HL-60 (cell line): ENCODE measurements around the gene HNRNPUL1.

Experiments used
- DNase-seq, 2 experiments: peaks; one replicate each; pipeline ENCODE4 v3.0.0-alpha.2; 2010 to 2020; ENCODE audit warnings: low read depth in 1 of 2, low spot score in 1 of 2
- H3K27ac ChIP-seq: fragments of 250-450 bp; sonication (Bioruptor Pico); replicated peaks from 2 replicates; pipeline ENCODE4 v1.5.1; 2020; ENCODE audit warnings: mild to moderate bottlenecking, moderate library complexity
- H3K27me3 ChIP-seq: fragments of 250-450 bp; sonication (Bioruptor Pico); 2 replicates; pipeline ENCODE4 v1.5.1; 2021; ENCODE audit warnings: mild to moderate bottlenecking, moderate library complexity; ENCODE audit not compliant: insufficient read depth, poor library complexity, severe bottlenecking
- H3K4me3 ChIP-seq: replicated peaks from 2 replicates; pipeline ENCODE4 v1.5.1; 2011; ENCODE audit warnings: mild to moderate bottlenecking, control low read depth, low read length; ENCODE audit not compliant: insufficient read depth
- CTCF ChIP-seq: IDR thresholded peaks from one replicate; pipeline ENCODE4 v1.5.1; 2011; ENCODE audit warnings: low read length, control low read depth, inconsistent platforms; ENCODE audit not compliant: insufficient read depth
- GABPA ChIP-seq: IDR thresholded peaks from 2 replicates; pipeline ENCODE4 v1.6.1; 2012; ENCODE audit warnings: low read depth
- POLR2AphosphoS5 ChIP-seq: IDR thresholded peaks from 2 replicates; pipeline ENCODE4 v1.6.1; 2012; ENCODE audit warnings: low read depth
- REST ChIP-seq: IDR thresholded peaks from 2 replicates; pipeline ENCODE4 v1.6.1; 2012; ENCODE audit warnings: low read depth; ENCODE audit not compliant: insufficient replicate concordance
- SPI1 ChIP-seq: IDR thresholded peaks from 2 replicates; pipeline ENCODE4 v1.6.1; 2012; ENCODE audit warnings: low read depth, mild to moderate bottlenecking, borderline replicate concordance

The HNRNPUL1 gene

DNA sequence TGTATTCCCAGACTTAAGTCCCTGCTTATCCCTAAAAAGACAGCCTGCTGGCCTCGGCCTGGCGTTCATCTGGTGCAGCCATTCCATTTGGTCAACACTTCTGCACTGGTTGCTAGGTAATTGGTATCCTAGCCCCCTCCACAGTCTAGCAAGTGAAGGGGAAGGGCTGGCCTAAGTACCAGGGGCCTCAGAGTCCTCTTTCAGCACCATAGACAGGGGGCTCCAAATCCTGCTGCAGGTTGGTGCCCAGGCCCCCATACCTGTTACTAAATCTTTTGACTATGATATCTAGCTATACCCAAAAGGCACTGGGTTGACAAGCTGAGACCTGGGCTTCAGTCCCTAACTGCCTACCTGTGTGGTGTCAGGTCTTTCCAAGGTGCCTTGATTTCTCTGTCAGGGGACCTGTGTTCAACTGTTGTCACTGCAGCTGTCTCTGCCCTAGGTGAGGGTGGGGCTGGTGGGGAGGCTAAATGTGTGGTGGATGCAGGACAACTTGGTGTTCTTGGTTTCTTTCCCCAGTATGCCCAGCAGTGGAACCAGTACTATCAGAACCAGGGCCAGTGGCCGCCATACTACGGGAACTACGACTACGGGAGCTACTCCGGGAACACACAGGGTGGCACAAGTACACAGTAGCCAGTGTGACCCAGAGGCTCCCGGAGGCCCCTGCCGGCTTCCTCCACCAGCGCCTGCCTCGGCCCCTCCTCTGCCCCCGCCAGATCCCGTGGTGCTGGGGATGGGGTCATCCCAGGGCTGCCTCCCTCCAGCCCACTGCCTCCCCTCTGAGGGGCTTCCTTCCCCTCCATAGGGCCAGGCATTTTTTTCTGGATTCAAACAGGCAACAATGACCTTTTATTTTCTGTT, 42.0 kb downstream of the HNRNPUL1 start:
- Histone ChIP-seq H3K27me3 (no peaks in the 10 kb centered on the region), H3K4me3 (no peak overlapping the region), H3K27ac (peak overlapping the region; percentile 64)
- DNase-seq = no peak
- TF ChIP-seq REST = peak; percentile 81
- no peak for TF ChIP-seq POLR2AphosphoS5
- no peak for TF ChIP-seq GABPA

- H3K27ac ChIP-seq = peak overlapping the region; percentile 64
- DNase-seq = no peak
- TF ChIP-seq POLR2AphosphoS5 = no peak
- TF ChIP-seq CTCF = no peak
- no peak for TF ChIP-seq REST
- no peak for TF ChIP-seq GABPA
- no peak for TF ChIP-seq SPI1
- H3K27me3 ChIP-seq = no peaks in the 10 kb centered on the region
- no peak overlapping the region for H3K4me3 ChIP-seq
These were observed 43.1 kb downstream of the HNRNPUL1 start for GRCh38 chr19:41307090-41307875.

DNA sequence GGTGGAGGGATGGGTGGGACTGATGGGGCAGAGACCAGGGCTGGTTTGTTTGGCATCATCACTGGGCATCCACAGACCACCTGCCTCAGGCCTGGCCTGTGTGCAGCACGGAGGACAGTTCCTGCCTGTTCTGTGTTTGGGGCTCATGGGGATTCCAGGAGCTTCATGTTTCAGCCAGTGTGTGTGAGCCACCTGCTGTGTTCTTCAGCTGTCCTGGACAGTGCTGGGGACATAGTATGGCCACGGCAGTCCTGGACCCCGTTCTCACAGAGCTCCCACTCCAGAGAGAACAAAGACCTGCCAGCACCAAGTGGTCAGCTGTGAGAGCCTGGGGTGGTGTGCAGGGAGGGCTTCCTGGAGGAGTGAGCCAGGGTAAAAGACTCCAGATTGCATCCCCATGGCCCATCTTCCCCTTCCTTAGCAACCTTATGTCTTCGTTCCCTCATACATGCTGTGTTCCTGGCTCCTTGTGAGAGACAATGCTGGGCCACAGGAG, 43.8 kb downstream of the HNRNPUL1 start:
- DNase-seq = no peak
- H3K4me3 ChIP-seq = no peak overlapping the region
- no peaks in the 10 kb centered on the region for H3K27me3 ChIP-seq
- peak overlapping the region; percentile 64 for H3K27ac ChIP-seq
- TF ChIP-seq SPI1 (no peak), CTCF (no peak), POLR2AphosphoS5 (peak; percentile 4; the same call in 1 of the 2 replicates), GABPA (no peak), REST (no peak)
